ENCODE data around the gene CUBN. TPM values are rescaled to one million over a fixed set of nuclear protein-coding genes. Genes with fewer than 3 reads are reported as not detected.

The CUBN gene
- total and polyA plus RNA-seq, 10 of the 15 experiments (the other 5 are each of a cell fraction or from before 2014, with no cell fraction given): under 0.01 to 0.14 (median 0.02) TPM; not detected in 6

DNA sequence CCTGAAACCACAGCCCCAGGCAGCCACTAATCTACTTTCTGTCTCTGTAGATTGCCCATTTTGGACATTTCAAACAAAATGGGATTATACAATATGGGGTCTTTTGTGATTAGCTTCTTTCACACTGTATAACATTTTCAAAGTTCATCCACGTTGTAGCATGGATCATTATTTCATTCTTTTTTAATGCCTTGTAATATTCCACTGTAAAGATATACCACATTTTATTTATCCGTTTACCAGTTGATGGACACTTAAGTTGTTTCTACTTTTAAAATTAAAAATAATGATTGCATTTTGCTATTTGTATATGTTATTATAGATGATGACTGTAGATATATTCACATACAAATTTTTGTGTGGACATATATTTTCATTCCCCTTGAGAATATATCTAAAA lies 60.7 kb downstream of the CUBN start:
- ChIA-PET POLR2A (no interaction called here), SMC1A (ENCODE audit: uncharacterized antibody, unreplicated experiment) (no interaction called here), RAD21 (ENCODE audit: unreplicated experiment) (no interaction called here), CTCF (interaction anchor here (0.6 kb wide), 1 partner anchor 91 kb away, joined by 3 read pairs; no protein-coding TSS in a partner anchor)
- BruUV-seq (replicated peaks): no TSS peak
- no peak for TF ChIP-seq RAD21 (IDR thresholded peaks at IDR 0.05; ENCODE audit: insufficient read depth, low read depth, low read length)
- no peaks in the 10 kb centered on the region for H3K9me3 ChIP-seq (replicated peaks; ENCODE audit: control insufficient read depth, insufficient read depth, low read length)
- DNase-seq (ENCODE audit: low read depth, low spot score) (no peak), ATAC-seq (no peak), FAIRE-seq (no peak)
- no peaks in the 10 kb centered on the region for H4K20me1 ChIP-seq (ENCODE audit: control insufficient read depth, insufficient read depth)
- in situ Hi-C loops (cut with MboI) (no loop called here), intact Hi-C loops (cut with micrococcal nuclease; ENCODE audit: unreplicated experiment) (no loop called here)
- H3K27ac ChIP-seq (ENCODE audit: control insufficient read depth, insufficient read depth): no peak overlapping the region
- no peaks in the 10 kb centered on the region for H3K4me1 ChIP-seq (ENCODE audit: control insufficient read depth, insufficient read depth, low read length)
- 48% methylated on average over 2 of the region's 2 CpGs for WGBS (ENCODE audit: insufficient coverage, insufficient replicate concordance, low lambda C conversion rate, missing lambda C conversion rate)
- H3K36me3 ChIP-seq (ENCODE audit: control insufficient read depth in 2 of 2, insufficient read depth in 2 of 2, low read length in 1 of 2): no peaks in the 10 kb centered on the region
- no peaks in the 10 kb centered on the region for H3K27me3 ChIP-seq (replicated peaks in 1 of 2; ENCODE audit: control insufficient read depth in 2 of 2, insufficient read depth in 2 of 2, low read length in 1 of 2)
- H3K4me2 ChIP-seq (ENCODE audit: control insufficient read depth, insufficient read depth): no peak overlapping the region
- no peak overlapping the region for H3K9ac ChIP-seq (ENCODE audit: control insufficient read depth, insufficient read depth, low read length)
- H2AFZ ChIP-seq (ENCODE audit: control insufficient read depth, low read depth, low read length): no peak overlapping the region
- no peaks in the 10 kb centered on the region for H3K79me2 ChIP-seq (ENCODE audit: control insufficient read depth, insufficient read depth, low read length)
- H3K4me3 ChIP-seq: no peak overlapping the region

DNA sequence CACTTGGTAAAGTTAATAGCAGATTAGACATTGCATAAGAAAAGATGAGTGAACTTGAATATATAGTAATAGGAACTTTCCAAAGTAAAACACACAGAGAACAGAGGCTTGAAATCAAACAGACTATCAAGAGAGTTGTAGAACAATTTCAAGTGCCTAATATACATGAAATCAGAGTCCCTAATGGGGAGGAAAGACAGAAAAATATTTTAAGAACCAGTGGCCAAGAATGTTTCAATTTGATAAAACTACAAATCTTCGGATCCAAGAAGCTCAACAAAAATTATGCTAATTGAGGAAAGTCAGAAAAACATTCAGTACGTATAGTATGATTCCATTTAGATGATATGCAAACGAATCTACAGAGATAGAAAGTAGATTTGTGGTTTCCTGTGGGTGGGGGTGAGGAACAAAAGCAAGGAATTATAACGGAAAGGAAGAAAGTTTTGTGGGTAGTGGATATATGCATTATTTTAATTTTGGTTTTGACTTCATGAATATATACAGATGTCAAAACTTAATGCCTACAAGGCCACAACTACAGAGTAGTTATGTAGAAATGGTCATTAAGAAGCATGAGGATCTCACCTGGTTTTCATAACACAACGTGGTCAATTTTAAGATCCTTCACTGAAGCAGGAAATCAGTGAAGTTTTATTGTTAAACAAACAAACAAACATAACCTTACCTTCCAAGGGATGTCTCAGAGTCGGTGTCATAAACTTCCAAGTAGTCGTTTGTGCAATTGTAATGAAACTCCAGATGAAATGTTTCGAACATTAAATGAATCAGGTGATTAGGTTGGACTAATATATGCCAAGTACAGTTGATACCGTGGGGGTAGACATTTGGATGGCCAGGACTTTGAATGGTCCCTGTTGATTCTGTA lies 62.0 kb downstream of the CUBN start:
- Histone ChIP-seq H3K9me3 (replicated peaks; ENCODE audit: control insufficient read depth, insufficient read depth, low read length) (no peaks in the 10 kb centered on the region), H3K4me1 (ENCODE audit: control insufficient read depth, insufficient read depth, low read length) (no peaks in the 10 kb centered on the region), H3K4me3 (no peak overlapping the region), H3K9ac (ENCODE audit: control insufficient read depth, insufficient read depth, low read length) (no peak overlapping the region), H3K4me2 (ENCODE audit: control insufficient read depth, insufficient read depth) (no peak overlapping the region), H3K36me3 (ENCODE audit: control insufficient read depth in 2 of 2, insufficient read depth in 2 of 2, low read length in 1 of 2) (no peaks in the 10 kb centered on the region), H4K20me1 (ENCODE audit: control insufficient read depth, insufficient read depth) (no peaks in the 10 kb centered on the region), H3K79me2 (ENCODE audit: control insufficient read depth, insufficient read depth, low read length) (no peaks in the 10 kb centered on the region), H2AFZ (ENCODE audit: control insufficient read depth, low read depth, low read length) (no peak overlapping the region), H3K27me3 (replicated peaks in 1 of 2; ENCODE audit: control insufficient read depth in 2 of 2, insufficient read depth in 2 of 2, low read length in 1 of 2) (no peaks in the 10 kb centered on the region), H3K27ac (ENCODE audit: control insufficient read depth, insufficient read depth) (no peak overlapping the region)
- ATAC-seq: no peak
- no peak for FAIRE-seq
- RAD21 ChIA-PET (ENCODE audit: unreplicated experiment): no interaction called here
- in situ Hi-C loops (cut with MboI): no loop called here
- POLR2A ChIA-PET: no interaction called here
- no peak for TF ChIP-seq NFYB (IDR thresholded peaks at IDR 0.05; ENCODE audit: insufficient read depth, low read depth, low read length)
- TF ChIP-seq NFIC (IDR thresholded peaks at IDR 0.05; ENCODE audit: low read depth, low read length): no peak
- no peak for DNase-seq (ENCODE audit: low read depth, low spot score)
- CTCF ChIA-PET: no interaction called here
- no TSS peak for BruUV-seq (replicated peaks)
- 16% methylated on average over 9 of the region's 9 CpGs for WGBS (ENCODE audit: insufficient coverage, insufficient replicate concordance, low lambda C conversion rate, missing lambda C conversion rate)
- intact Hi-C loops (cut with micrococcal nuclease; ENCODE audit: unreplicated experiment): no loop called here
- SMC1A ChIA-PET (ENCODE audit: uncharacterized antibody, unreplicated experiment): no interaction called here

All from GM12878 (cell line).